GM18873 (cell line): ENCODE measurements around the gene ANO7.
A peak's percentile ranks its signal among the peaks of the same experiment; 100 is the strongest.

ENCODE experiments used
- ATAC-seq: cut with Tn5 transposase; IDR thresholded peaks from one replicate; pipeline ENCODE4 v1.9.1; 2021; ENCODE audit warnings: mild to moderate bottlenecking, moderate library complexity, moderate number of reproducible peaks; ENCODE audit not compliant: unreplicated experiment, low FRiP score

The ANO7 gene

GRCh38 chr2:241188361-241189092 lies at the start of gene ANO7:
Gene ANO7, plus strand, starts transcription at chr2:241188677. Its CDS starts 1,387 bp downstream, at chr2:241190064.
- ATAC-seq = no peak

- ATAC-seq = no peak
Observed at GRCh38 chr2:241139531-241140444, 48.7 kb upstream of the ANO7 start.

GRCh38 chr2:241140445-241140840 lies 48.0 kb upstream of the ANO7 start:
- ATAC-seq = no peak

GRCh38 chr2:241141214-241141770 lies 47.2 kb upstream of the ANO7 start:
- ATAC-seq = no peak

GRCh38 chr2:241142063-241142462 lies 46.4 kb upstream of the ANO7 start:
- ATAC-seq = no peak

- ATAC-seq = no peak
Observed at GRCh38 chr2:241142593-241142992, 45.9 kb upstream of the ANO7 start.

GRCh38 chr2:241146286-241146685 lies 42.2 kb upstream of the ANO7 start:
- ATAC-seq = no peak

GRCh38 chr2:241147336-241147735 lies 41.1 kb upstream of the ANO7 start:
- no peak for ATAC-seq

- no peak for ATAC-seq
Observed at GRCh38 chr2:241148239-241148638, 40.2 kb upstream of the ANO7 start.

- peak; percentile 69 for ATAC-seq
Observed at GRCh38 chr2:241148891-241149674, 39.4 kb upstream of the ANO7 start, which contains the start of gene PASK. Gene PASK, minus strand, starts transcription at chr2:241149472. Its CDS starts 6,440 bp downstream, at chr2:241143032.

- peak; percentile 15 for ATAC-seq
Observed at GRCh38 chr2:241149675-241149924, 38.9 kb upstream of the ANO7 start.

GRCh38 chr2:241149925-241150659 lies 38.4 kb upstream of the ANO7 start, which contains the start of gene PPP1R7:
Gene PPP1R7, plus strand, starts transcription at chr2:241150467. Its CDS starts 29 bp downstream, at chr2:241150496.
- ATAC-seq = peak; percentile 54

GRCh38 chr2:241150660-241151530 lies 37.6 kb upstream of the ANO7 start:
- ATAC-seq = no peak

- no peak for ATAC-seq
Observed at GRCh38 chr2:241151934-241152660, 36.4 kb upstream of the ANO7 start.

GRCh38 chr2:241153616-241154015 lies 34.9 kb upstream of the ANO7 start:
- no peak for ATAC-seq

- no peak for ATAC-seq
Observed at GRCh38 chr2:241154915-241155314, 33.6 kb upstream of the ANO7 start.

GRCh38 chr2:241155936-241156335 lies 32.5 kb upstream of the ANO7 start:
- no peak for ATAC-seq

- ATAC-seq = no peak
Observed at GRCh38 chr2:241156971-241157441, 31.5 kb upstream of the ANO7 start.
